HS-27A (cell line): ENCODE results near the gene SELENOS.

Experiments
- DNase-seq: peaks from one replicate; pipeline ENCODE4 v3.0.0-alpha.2; 2012; ENCODE audit warnings: low read depth, missing footprints

SELENOS gene

GRCh38 chr15:101250873-101251829 is 26.1 kb downstream of the SELENOS start:
- DNase-seq, result peak; percentile 17

- peak; percentile 24 for DNase-seq
Measured at GRCh38 chr15:101250341-101250831, 26.9 kb downstream of the SELENOS start.

- DNase-seq, result no peak
Measured at GRCh38 chr15:101248274-101248673, 29.0 kb downstream of the SELENOS start.

GRCh38 chr15:101246824-101247745 is 30.2 kb downstream of the SELENOS start:
- DNase-seq, result no peak

- DNase-seq, result no peak
Measured at GRCh38 chr15:101246391-101246790, 30.9 kb downstream of the SELENOS start.

- no peak for DNase-seq
Measured at GRCh38 chr15:101244889-101245668, 32.2 kb downstream of the SELENOS start.

GRCh38 chr15:101244036-101244781 is 33.1 kb downstream of the SELENOS start:
- no peak for DNase-seq

GRCh38 chr15:101243420-101243819 is 33.9 kb downstream of the SELENOS start:
- DNase-seq, result no peak

- DNase-seq, result no peak
Measured at GRCh38 chr15:101242999-101243336, 34.3 kb downstream of the SELENOS start.

- no peak for DNase-seq
Measured at GRCh38 chr15:101242160-101242998, 34.9 kb downstream of the SELENOS start.

- DNase-seq, result no peak
Measured at GRCh38 chr15:101240358-101240757, 36.9 kb downstream of the SELENOS start.

GRCh38 chr15:101239724-101240136 is 37.6 kb downstream of the SELENOS start:
- DNase-seq, result no peak

- DNase-seq, result no peak
Measured at GRCh38 chr15:101237251-101237650, 40.0 kb downstream of the SELENOS start.

GRCh38 chr15:101233651-101234280 is 43.5 kb downstream of the SELENOS start:
- DNase-seq, result no peak

GRCh38 chr15:101232677-101233076 is 44.6 kb downstream of the SELENOS start:
- no peak for DNase-seq

- DNase-seq, result no peak
Measured at GRCh38 chr15:101228313-101228712, 49.0 kb downstream of the SELENOS start.

- no peak for DNase-seq
Measured at GRCh38 chr15:101225658-101226057, 51.6 kb downstream of the SELENOS start.
